Prostate gland (tissue), 2 donors: Measurements from ENCODE around the gene JAM2.

Experiments used
- POLR2AphosphoS5 ChIP-seq: sonication (generic); formaldehyde crosslinking; IDR thresholded peaks from one replicate; pipeline ENCODE4 v1.6.1; 2017; ENCODE audit warnings: antibody characterized with exemption
- TF ChIP-seq, protein P1 (sequence below), 4 experiments: fragments of 200-600 bp in 2 of 4; fragments of 450-650 bp in 2 of 4; sonication (generic) in 2 of 4; IDR thresholded peaks; 1 replicate in 3 of 4; 2 replicates in 1 of 4; pipeline ENCODE4 v1.5.1; 2016 to 2019; ENCODE audit warnings: antibody characterized with exemption in 4 of 4, mild to moderate bottlenecking in 2 of 4, moderate library complexity in 2 of 4

DNA sequence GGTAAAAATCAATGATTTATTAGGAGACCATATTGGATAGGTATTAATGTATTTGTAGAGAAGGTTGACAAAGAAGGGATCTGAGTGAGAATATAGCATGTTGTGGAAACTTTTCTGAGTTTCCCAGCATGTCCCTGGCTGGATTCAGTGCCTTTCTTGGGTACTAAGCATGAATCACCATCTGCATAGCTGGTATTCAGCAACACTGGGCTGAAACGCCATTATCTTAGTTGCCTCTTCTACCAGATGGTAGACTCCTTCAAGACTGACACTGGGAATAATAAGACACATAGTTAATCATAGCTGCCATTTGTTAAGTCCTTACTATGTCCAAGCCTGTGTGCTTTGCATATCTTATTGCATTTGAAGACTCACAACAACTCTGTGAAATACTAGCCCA lies 50.2 kb downstream of the JAM2 start:
- TF ChIP-seq POLR2AphosphoS5, result no peak
- TF ChIP-seq, protein P1, sequence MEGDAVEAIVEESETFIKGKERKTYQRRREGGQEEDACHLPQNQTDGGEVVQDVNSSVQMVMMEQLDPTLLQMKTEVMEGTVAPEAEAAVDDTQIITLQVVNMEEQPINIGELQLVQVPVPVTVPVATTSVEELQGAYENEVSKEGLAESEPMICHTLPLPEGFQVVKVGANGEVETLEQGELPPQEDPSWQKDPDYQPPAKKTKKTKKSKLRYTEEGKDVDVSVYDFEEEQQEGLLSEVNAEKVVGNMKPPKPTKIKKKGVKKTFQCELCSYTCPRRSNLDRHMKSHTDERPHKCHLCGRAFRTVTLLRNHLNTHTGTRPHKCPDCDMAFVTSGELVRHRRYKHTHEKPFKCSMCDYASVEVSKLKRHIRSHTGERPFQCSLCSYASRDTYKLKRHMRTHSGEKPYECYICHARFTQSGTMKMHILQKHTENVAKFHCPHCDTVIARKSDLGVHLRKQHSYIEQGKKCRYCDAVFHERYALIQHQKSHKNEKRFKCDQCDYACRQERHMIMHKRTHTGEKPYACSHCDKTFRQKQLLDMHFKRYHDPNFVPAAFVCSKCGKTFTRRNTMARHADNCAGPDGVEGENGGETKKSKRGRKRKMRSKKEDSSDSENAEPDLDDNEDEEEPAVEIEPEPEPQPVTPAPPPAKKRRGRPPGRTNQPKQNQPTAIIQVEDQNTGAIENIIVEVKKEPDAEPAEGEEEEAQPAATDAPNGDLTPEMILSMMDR (IDR thresholded peaks at IDR 0.05), result no peak
